Ovary (tissue), 9 donors: ENCODE results near the gene F7. TPM values are rescaled to one million over a fixed set of nuclear protein-coding genes. Genes with fewer than 3 reads are reported as not detected.

Experiments
- DNase-seq, 5 donors: peaks; one replicate each; pipeline ENCODE4 v3.0.0-alpha.2; 2019 to 2020
- H3K27ac ChIP-seq, 2 donors: fragments of 200-600 bp; one replicate each; pipeline versions ENCODE4 v1.5.1 to v1.8.0; 2019 to 2022
- H3K27me3 ChIP-seq: fragments of 200-600 bp; one replicate; pipeline ENCODE4 v1.8.0; 2022
- H3K36me3 ChIP-seq: fragments of 200-600 bp; sonication (generic); one replicate; pipeline ENCODE4 v1.5.1; 2019
- H3K4me1 ChIP-seq: one replicate; pipeline ENCODE4 v1.8.1; 2013; ENCODE audit warnings: mild to moderate bottlenecking, moderate library complexity; ENCODE audit not compliant: insufficient read depth
- H3K4me3 ChIP-seq: fragments of 200-600 bp; sonication (generic); one replicate; pipeline ENCODE4 v1.5.1; 2017
- H3K9me3 ChIP-seq, 2 donors: fragments of 200-600 bp in 1 of 2; sonication (generic) in 1 of 2; one replicate each; pipeline versions ENCODE4 v1.5.1 to v1.8.1; 2013 to 2019; ENCODE audit warnings: mild to moderate bottlenecking in 1 of 2, moderate library complexity in 1 of 2
- EP300 ChIP-seq: sonication (generic); formaldehyde crosslinking; IDR thresholded peaks from one replicate; pipeline ENCODE4 v1.6.1; 2017; ENCODE audit warnings: antibody characterized with exemption
- POLR2A ChIP-seq: fragments of 450-650 bp; IDR thresholded peaks from one replicate; pipeline ENCODE4 v1.6.1; 2017; ENCODE audit warnings: antibody characterized with exemption, mild to moderate bottlenecking, moderate library complexity
- WGBS, 3 donors: extraction: QIAGEN DNeasy Blood & Tissue Kit in 1 of 3; methylation state at CpG; one replicate each; pipeline versions ENCODE4 v1.1.5 to v1.1.7; 2013 to 2017; 5-methylcytosine and 5-hydroxymethylcytosine counted together
- intact Hi-C, 4 donors: fragments of 100-400 bp; cut with DNase I; formaldehyde crosslinking; loops; one replicate each; pipeline versions ENCODE4 v1.11.0 to v1.15.1; 2022 to 2023
- polyA plus RNA-seq, 2 donors: library from polyadenylated mRNA; stranded (reverse); fragments of 200-250 nt in 1 of 2; fragments of 350-450 nt in 1 of 2; fragmentation: Illumina TruSeq in 1 of 2; extraction: RNeasy Lipid Tissue Mini Kit (QIAGEN cat#74804) in 1 of 2; gene quantifications; one replicate each; pipeline ENCODE4 v1.2.3, GENCODE V29; 2013 to 2014
- total RNA-seq, 7 donors: library from RNA; depleted of rRNA in 2 of 7; stranded (reverse); fragments of >200 nt in 2 of 7; fragmentation: NEBNext Ultra II Directional in 3 of 7; extraction: Animal tissue kit (Norgen Biotek cat#: 25700) in 3 of 7; gene quantifications; one replicate each; pipeline versions ENCODE4 v1.1.0 to v1.2.4, GENCODE V29; 2016 to 2023
- TF ChIP-seq, protein P1 (sequence below), 3 donors: fragments of 450-650 bp in 2 of 3; fragments of 200-600 bp in 1 of 3; IDR thresholded peaks; one replicate each; pipeline versions ENCODE4 v1.5.1 to v1.8.0; 2016 to 2022; ENCODE audit warnings: antibody characterized with exemption in 3 of 3, mild to moderate bottlenecking in 1 of 3
- donor health status: DM: no; HTN: no; CAD: no; lungs with moderate emphysema.
- donor health status: DM: no; HTN: no; CAD: no.
- donor health status: Bipolar disorder and iron deficiency.
- donor health status: DM: yes; HTN: yes; CAD: no.
- donor health status: DM: no; HTN: no; CAD: no.
- donor health status: DM: yes; HTN: yes; CAD: no.

F7 gene
- total and polyA plus RNA-seq, 9 donors = 0.11 to 2.1 (median 0.35) TPM; not detected in 2

DNA sequence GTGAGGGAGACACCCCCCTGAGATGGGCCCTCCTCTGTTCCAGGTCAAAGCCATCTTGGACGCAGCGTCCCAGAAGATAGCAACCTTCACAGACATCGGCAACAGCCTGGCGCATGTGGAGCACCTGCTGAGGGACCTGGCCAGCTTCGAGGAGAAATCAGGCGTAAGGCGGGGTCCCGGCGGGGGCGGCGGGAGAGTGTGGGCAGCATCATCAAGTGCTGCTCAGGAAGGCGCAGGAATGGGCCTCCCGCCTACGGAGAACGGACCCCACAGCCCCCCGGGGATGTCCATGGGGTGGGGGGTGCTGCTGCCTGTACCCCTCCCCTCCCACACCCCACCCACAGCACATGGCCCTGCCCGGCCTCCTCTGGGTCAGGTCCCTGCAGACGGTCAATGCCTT lies 31.2 kb upstream of the F7 start:
- intact Hi-C loops = no loop called here
- TF ChIP-seq, protein P1, sequence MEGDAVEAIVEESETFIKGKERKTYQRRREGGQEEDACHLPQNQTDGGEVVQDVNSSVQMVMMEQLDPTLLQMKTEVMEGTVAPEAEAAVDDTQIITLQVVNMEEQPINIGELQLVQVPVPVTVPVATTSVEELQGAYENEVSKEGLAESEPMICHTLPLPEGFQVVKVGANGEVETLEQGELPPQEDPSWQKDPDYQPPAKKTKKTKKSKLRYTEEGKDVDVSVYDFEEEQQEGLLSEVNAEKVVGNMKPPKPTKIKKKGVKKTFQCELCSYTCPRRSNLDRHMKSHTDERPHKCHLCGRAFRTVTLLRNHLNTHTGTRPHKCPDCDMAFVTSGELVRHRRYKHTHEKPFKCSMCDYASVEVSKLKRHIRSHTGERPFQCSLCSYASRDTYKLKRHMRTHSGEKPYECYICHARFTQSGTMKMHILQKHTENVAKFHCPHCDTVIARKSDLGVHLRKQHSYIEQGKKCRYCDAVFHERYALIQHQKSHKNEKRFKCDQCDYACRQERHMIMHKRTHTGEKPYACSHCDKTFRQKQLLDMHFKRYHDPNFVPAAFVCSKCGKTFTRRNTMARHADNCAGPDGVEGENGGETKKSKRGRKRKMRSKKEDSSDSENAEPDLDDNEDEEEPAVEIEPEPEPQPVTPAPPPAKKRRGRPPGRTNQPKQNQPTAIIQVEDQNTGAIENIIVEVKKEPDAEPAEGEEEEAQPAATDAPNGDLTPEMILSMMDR (IDR thresholded peaks at IDR 0.05) = no peak
- TF ChIP-seq EP300 = no peak
- TF ChIP-seq POLR2A = no peak
- Histone ChIP-seq H3K36me3 (no peaks in the 10 kb centered on the region), H3K9me3 (no peaks in the 10 kb centered on the region), H3K4me3 (no peak overlapping the region), H3K27me3 (no peaks in the 10 kb centered on the region), H3K27ac (no peak overlapping the region), H3K4me1 (no peaks in the 10 kb centered on the region)
- DNase-seq = no peak
- 90 to 93% (median 91%) methylated on average over 15 to 18 of the region's 18 CpGs for WGBS, 3 donors

DNA sequence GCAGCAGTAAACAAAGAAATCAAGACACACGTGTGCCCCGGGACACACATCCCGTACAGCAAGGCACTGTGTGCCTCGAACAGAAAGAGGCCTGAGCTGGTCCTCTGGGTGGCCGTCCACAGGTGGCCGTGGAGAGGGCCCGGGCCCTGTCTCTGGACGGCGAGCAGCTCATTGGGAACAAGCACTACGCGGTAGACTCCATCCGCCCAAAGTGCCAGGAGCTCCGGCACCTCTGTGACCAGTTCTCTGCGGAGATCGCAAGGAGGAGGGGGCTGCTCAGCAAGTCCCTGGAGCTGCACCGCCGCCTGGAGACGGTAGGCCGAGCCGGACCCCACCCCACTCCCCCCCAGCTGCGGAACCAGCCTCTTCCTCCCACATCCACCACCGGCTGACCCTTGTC lies 30.7 kb upstream of the F7 start:
- Histone ChIP-seq H3K27me3 (no peaks in the 10 kb centered on the region), H3K4me1 (no peaks in the 10 kb centered on the region), H3K4me3 (no peak overlapping the region), H3K27ac (no peak overlapping the region), H3K9me3 (no peaks in the 10 kb centered on the region), H3K36me3 (no peaks in the 10 kb centered on the region)
- intact Hi-C loops = no loop called here
- 88 to 90% (median 89%) methylated on average over 21 to 22 of the region's 22 CpGs for WGBS, 3 donors
- no peak for DNase-seq
- TF ChIP-seq, protein P1 (IDR thresholded peaks at IDR 0.05) = no peak
- no peak for TF ChIP-seq EP300
- TF ChIP-seq POLR2A = no peak

DNA sequence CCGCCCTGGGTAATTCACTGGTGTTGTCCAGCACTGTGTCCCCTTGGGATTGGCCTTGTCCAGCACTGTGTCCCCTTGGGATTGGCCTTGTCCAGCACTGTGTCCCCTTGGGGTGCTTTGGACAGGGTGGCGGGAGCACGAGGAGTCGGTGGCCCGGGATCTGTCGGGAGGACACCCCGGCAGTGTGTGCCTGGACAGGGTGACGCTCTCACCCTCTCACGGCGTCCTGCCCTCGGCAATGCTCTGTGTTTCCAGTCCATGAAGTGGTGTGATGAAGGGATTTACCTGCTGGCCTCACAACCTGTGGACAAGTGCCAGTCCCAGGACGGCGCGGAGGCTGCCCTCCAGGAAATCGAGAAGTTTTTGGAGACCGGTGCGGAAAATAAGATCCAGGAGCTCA lies 29.9 kb upstream of the F7 start:
- Histone ChIP-seq H3K27me3 (no peaks in the 10 kb centered on the region), H3K9me3 (no peaks in the 10 kb centered on the region), H3K36me3 (no peaks in the 10 kb centered on the region), H3K4me3 (no peak overlapping the region), H3K27ac (no peak overlapping the region), H3K4me1 (no peaks in the 10 kb centered on the region)
- DNase-seq = no peak
- intact Hi-C loops = no loop called here
- WGBS, 3 donors = 97 to 98% (median 97%) methylated on average over 17 of the region's 17 CpGs
- TF ChIP-seq POLR2A = no peak
- TF ChIP-seq EP300 = no peak
- TF ChIP-seq, protein P1 (IDR thresholded peaks at IDR 0.05) = no peak

DNA sequence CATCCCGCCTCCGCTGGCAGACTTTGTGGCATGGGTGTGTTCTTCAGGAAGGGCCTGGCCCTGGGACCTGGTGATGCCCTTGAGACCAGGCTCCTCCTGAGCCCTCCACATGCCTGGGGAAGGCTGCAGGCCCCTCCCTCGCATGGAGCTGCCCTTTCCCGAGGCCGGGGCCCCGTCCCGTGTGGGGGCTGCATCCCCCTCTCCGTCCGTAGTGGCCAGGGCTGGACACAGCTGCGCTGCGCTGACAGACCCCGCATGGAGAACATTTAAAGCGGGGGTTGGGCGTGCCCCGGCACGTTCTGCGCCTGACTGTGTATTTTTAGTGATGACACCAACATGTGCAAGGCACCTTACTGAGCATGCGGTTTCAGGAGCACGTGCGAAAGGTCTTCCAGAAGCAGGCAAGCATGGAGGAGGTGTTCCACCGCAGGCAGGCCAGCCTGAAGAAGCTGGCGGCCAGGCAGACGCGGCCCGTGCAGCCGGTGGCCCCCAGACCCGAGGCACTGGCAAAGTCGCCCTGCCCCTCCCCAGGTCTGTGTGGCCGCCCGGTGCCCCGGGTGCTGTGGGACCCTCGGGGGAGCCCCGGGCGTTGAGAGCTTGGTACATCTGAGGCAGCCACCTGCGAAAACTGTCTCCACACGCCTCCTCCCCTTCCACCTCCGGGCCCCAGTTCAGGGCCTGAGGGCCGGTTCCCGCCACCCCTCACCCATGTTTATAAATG lies 28.8 kb upstream of the F7 start:
- 85 to 90% (median 88%) methylated on average over 36 to 39 of the region's 39 CpGs for WGBS, 3 donors
- H3K9me3 ChIP-seq = no peaks in the 10 kb centered on the region
- H3K27me3 ChIP-seq = no peaks in the 10 kb centered on the region
- no peak overlapping the region for H3K27ac ChIP-seq
- DNase-seq = no peak
- H3K4me3 ChIP-seq = no peak overlapping the region
- TF ChIP-seq EP300 = no peak
- TF ChIP-seq, protein P1 (IDR thresholded peaks at IDR 0.05) = no peak
- no peak for TF ChIP-seq POLR2A
- intact Hi-C loops = no loop called here
- no peaks in the 10 kb centered on the region for H3K4me1 ChIP-seq
- H3K36me3 ChIP-seq = no peaks in the 10 kb centered on the region
